ENCODE measurements around the gene SPI1. TPM values are rescaled to one million over a fixed set of nuclear protein-coding genes. Genes with fewer than 3 reads are reported as not detected.

SPI1 gene
- not detected in 2 replicates for total RNA-seq

DNA sequence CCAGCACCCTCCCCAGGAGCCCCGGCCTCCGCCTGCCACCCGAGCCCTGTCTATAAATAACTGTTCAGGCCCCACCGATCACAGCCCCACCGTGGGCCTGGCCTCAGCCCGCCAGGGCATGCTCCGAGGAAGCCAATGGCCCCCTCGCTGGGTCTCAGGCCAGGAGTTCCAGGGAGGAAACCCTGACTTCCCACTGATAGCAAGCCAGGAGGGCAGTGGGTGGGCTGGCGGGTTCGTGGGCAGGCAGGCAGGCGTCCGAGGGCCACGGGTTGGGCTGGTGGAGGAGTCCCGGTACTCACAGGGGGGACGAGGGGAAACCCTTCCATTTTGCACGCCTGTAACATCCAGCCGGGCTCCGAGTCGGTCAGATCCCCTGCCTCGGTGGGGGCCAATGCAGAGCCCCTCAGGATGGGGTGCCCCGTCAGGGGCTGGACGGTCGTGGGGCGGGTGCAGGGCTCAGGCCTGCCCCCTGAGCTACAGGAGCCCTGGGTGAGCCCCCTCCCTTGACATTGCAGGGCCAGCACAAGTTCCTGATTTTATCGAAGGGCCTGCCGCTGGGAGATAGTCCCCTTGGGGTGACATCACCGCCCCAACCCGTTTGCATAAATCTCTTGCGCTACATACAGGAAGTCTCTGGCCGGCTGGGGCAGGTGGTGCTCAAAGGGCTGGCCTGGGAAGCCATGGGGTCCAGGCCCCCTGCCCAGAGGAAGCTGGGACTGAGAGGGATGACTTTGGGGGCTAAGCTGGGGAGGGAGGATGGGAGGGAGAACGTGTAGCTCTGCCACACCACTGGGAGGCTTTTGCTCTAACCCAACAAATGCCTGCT, at the start of gene SPI1:
TSS of gene SPI1 (minus strand) at position 538 of the 826 bp plus-strand sequence. CDS start at position 344, 194 bp downstream.

DNA sequence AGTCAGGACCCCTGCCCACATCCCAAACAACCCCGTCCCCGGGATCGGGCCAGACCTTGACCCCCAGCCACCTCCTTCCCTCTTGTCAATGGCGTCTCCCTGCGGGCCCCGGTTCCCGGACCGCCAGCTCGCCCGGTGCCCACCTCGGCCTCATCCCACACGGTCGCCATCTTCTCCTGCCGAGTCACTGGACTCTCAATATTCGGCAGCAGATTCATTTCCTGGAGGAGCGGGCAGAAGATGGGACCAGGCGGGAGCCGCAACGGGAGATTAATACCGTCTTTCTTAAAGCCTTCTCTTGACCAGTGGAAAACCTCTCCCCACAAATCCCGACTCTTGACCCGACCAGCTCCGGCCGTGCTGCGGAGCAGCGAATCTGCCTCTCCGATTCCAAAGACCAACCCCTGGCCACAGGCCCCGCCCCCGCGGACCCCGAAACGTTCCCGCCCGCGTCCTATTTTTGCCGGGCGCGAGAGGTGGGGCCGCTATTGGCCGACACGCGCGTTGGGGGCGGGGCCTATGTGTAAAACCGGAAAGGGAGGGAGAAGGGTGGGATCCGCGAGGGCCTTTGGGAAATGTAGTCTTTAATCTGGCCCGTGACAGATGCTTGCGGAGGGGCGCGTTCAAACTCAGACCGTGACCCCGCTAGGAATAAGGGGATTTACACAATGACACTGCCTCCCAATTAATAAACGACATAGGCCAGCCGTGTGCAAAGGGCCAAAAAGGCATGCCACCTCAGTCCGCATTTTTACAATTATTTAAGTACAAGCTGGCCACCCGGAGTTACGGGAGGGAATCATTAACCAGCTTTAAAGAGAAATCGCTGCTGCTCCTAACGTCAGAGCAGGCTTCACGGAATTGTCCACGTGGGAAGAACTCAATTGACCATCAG, 48.0 kb upstream of the SPI1 start, which contains the start of gene PSMC3:
TSS of gene PSMC3 (minus strand) at position 378 of the 895 bp plus-strand sequence. CDS start at position 218, 160 bp downstream.

DNA sequence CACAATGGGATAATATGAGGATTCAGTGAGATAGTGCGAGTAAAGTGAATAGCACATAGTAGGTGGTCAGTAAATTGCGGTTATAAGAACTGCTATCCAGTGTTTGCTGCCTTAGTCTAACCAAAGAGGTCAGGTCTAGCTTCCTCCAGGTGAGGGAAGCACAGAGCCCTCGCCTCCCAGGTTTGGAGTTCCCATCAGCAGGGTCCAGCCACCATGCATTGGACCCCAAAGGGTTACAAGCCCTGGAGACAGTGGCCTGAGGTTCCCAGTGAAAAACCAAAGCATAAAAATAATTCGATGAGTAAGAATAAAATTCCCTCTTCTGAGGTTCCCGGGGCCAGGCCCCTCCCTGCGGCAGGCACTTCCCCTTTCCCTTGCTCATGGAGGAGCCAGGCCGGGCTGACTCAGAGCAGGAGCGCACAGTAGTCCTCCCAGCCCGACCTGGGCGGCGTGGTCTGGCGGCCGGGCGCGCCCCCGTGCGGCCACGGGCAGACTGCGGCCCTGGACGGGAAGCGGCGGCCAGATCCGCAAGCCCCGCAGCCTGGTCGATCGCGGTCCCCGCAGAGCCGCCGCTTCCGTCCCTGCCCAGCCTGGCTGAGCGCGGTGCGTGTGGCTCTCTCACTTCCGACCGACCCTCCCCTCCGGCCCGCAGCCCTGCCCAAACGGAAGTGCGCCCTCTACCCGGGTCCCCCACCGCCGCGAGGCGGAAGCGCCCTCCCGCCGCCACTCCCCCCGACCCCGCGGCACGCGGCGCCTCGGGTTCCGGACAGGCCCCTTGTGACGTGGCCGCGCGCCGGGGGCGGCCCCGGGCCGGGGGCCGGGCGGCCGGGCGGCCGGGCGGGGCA, 29.6 kb upstream of the SPI1 start, which contains the start of gene SLC39A13:
TSS of gene SLC39A13 (plus strand) at position 845 of the 845 bp plus-strand sequence. CDS start 1,505 bp downstream, outside the sequence.

DNA sequence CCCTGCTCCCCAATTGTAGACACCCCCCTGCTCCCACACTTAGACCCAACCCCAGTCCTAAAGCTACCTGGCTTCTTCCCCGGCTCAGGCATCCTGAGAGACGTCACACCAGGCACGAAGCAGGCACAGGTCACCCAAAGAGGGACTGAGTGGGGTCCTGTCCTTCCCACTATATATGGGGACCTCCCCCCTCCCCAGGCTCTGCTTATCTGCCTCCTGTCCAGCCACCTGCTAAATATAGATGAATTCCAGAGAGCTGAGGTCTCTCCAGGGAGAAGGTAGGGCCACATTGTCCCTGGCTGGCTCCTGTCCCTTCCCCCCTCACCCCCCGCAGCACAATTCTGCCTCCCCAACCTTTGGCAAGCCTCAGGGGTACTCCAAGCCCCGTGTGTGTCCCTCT, 25.8 kb downstream of the SPI1 start, which contains the start of gene MYBPC3:
TSS of gene MYBPC3 (minus strand) at position 147 of the 400 bp plus-strand sequence. CDS start at position 92, 55 bp downstream.

Other genes with a start within 250 kb of the SPI1 start
- 70.7 and 92.8 TPM in 2 replicates for gene ARFGAP2, start 201.7 kb downstream of the SPI1 start, total RNA-seq
- 72.3 and 102 TPM in 2 replicates for gene PACSIN3, start 192.1 kb downstream of the SPI1 start, total RNA-seq
- 43.0 and 50.7 TPM in 2 replicates for gene DDB2, start 163.6 kb downstream of the SPI1 start, total RNA-seq
- gene ACP2, start 129.7 kb downstream of the SPI1 start, total RNA-seq: 19.8 and 23.1 TPM in 2 replicates
- 12.4 and 14.0 TPM in 2 replicates for gene NR1H3, start 120.6 kb downstream of the SPI1 start, total RNA-seq
- gene MADD, start 108.4 kb downstream of the SPI1 start, total RNA-seq: 13.8 and 15.1 TPM in 2 replicates
- not detected in 2 replicates for gene MYBPC3, start 25.8 kb downstream of the SPI1 start, total RNA-seq
- gene SLC39A13, start 30.0 kb upstream of the SPI1 start, total RNA-seq: 84.5 and 97.5 TPM in 2 replicates
- gene PSMC3, start 47.9 kb upstream of the SPI1 start, total RNA-seq: 123 and 233 TPM in 2 replicates
- gene RAPSN, start 70.6 kb upstream of the SPI1 start, total RNA-seq: not detected in 2 replicates
- 51.8 and 52.3 TPM in 2 replicates for gene CELF1, start 174.6 kb upstream of the SPI1 start, total RNA-seq
- gene PTPMT1, start 187.1 kb upstream of the SPI1 start, total RNA-seq: 166 and 195 TPM in 2 replicates
- 12.5 and 15.4 TPM in 2 replicates for gene KBTBD4, start 200.4 kb upstream of the SPI1 start, total RNA-seq
- gene NDUFS3, start 200.5 kb upstream of the SPI1 start, total RNA-seq: 75.5 and 101 TPM in 2 replicates
- gene FAM180B, start 208.1 kb upstream of the SPI1 start, total RNA-seq: not detected in 2 replicates
- 0.08 and 0.16 TPM in 2 replicates for gene C1QTNF4, start 215.9 kb upstream of the SPI1 start, total RNA-seq

Measured in hair follicular keratinocyte (primary cell).